HepG2 (cell line): ENCODE results near the gene CDH13. TPM values are rescaled to one million over a fixed set of nuclear protein-coding genes. Genes with fewer than 3 reads are reported as not detected.

ENCODE experiments used
- ATAC-seq: fragments of 200-7000 bp; cut with Tn5 transposase; 3 replicates; pipeline ENCODE4 v1.9.1; 2020; ENCODE audit warnings: mild to moderate bottlenecking, moderate library complexity
- BruUV-seq: library from RNA; stranded (reverse); fragments of 400-500 nt; replicated peaks from 2 replicates; lab custom pipeline; 2021; lab: Mats Ljungman, UMichigan
- CTCF ChIA-PET: fragments of 300-600 bp; formaldehyde crosslinking; extraction: SDS; loops from one replicate; lab custom pipeline; 2021; ENCODE audit warnings: low total read pairs, inconsistent platforms, low intra/inter-chr PET ratio; lab: Yijun Ruan, JAX
- POLR2A ChIA-PET: fragments of 350-600 bp; sonication (Branson Sonifier 250); formaldehyde crosslinking; loops from one replicate; lab custom pipeline; 2020; ENCODE audit warnings: antibody characterized with exemption, inconsistent platforms; lab: Yijun Ruan, JAX
- DNase-seq: peaks from one replicate; pipeline ENCODE4 v3.0.0-alpha.2; 2015; ENCODE audit warnings: low spot score
- FAIRE-seq: peaks from 3 replicates; lab custom pipeline; 2011; peaks lifted over from hg19 to GRCh38; lab: Jason Lieb, UNC
- H2AFZ ChIP-seq: one replicate; pipeline ENCODE4 v1.6.1; 2011; ENCODE audit warnings: low read length, inconsistent platforms
- H3K27ac ChIP-seq: fragments of 300-600 bp; 3 replicates; pipeline ENCODE4 v1.8.0; 2011; ENCODE audit warnings: mixed run types, mild to moderate bottlenecking, mixed read lengths, low read length, inconsistent platforms; ENCODE audit not compliant: insufficient read depth; ENCODE audit errors: extremely low read length
- H3K27me3 ChIP-seq, 2 experiments: fragments of 200-600 bp in 1 of 2; 2 replicates in 1 of 2; 3 replicates in 1 of 2; pipeline versions ENCODE4 v1.6.0 to v1.8.0; 2011; ENCODE audit warnings: low read length in 2 of 2, mild to moderate bottlenecking in 2 of 2, moderate library complexity in 2 of 2, inconsistent platforms in 1 of 2; ENCODE audit not compliant: insufficient read depth in 2 of 2, control insufficient read depth in 1 of 2
- H3K36me3 ChIP-seq, 2 experiments: fragments of 200-600 bp in 1 of 2; replicated peaks in 1 of 2; 2 replicates in 1 of 2; 3 replicates in 1 of 2; pipeline versions ENCODE4 v1.5.1 to v1.8.0; 2011; ENCODE audit warnings: low read length in 2 of 2, inconsistent platforms in 1 of 2; ENCODE audit not compliant: insufficient read depth in 2 of 2, control insufficient read depth in 1 of 2
- H3K4me1 ChIP-seq: 2 replicates; pipeline ENCODE4 v1.5.1; 2012; ENCODE audit warnings: low read length, inconsistent platforms; ENCODE audit not compliant: insufficient read depth
- H3K4me2 ChIP-seq: 2 replicates; pipeline ENCODE4 v1.6.0; 2011; ENCODE audit warnings: low read depth, low read length, inconsistent platforms
- H3K4me3 ChIP-seq, 3 experiments: fragments of 200-600 bp in 1 of 3; sonication (generic), shearing (Covaris generic) in 1 of 3; replicated peaks in 1 of 3; 2 replicates each; pipeline ENCODE4 v1.5.1; 2011 to 2016; ENCODE audit warnings: low read length in 3 of 3, inconsistent platforms in 2 of 3, low read depth in 2 of 3, mild to moderate bottlenecking in 2 of 3, control low read depth in 1 of 3, mixed read lengths in 1 of 3; ENCODE audit not compliant: insufficient read depth in 1 of 3
- H3K79me2 ChIP-seq: one replicate; pipeline ENCODE4 v1.6.1; 2011; ENCODE audit warnings: low read length, inconsistent platforms; ENCODE audit not compliant: insufficient read depth
- H3K9ac ChIP-seq: 2 replicates; pipeline ENCODE4 v1.6.0; 2011; ENCODE audit warnings: mild to moderate bottlenecking, low read depth, low read length, inconsistent platforms; ENCODE audit not compliant: insufficient read depth
- H3K9me3 ChIP-seq: 2 replicates; pipeline ENCODE4 v1.5.1; 2012; ENCODE audit warnings: mild to moderate bottlenecking, low read length
- H4K20me1 ChIP-seq: 2 replicates; pipeline ENCODE4 v1.6.0; 2011; ENCODE audit warnings: inconsistent platforms, mild to moderate bottlenecking, low read length, moderate library complexity; ENCODE audit not compliant: insufficient read depth
- DMAP1 ChIP-seq: IDR thresholded peaks from 2 replicates; pipeline ENCODE4 v1.6.1; 2016
- HDAC2 ChIP-seq: sonication (generic); formaldehyde crosslinking; IDR thresholded peaks from 2 replicates; pipeline ENCODE4 v1.4.0; 2020; ENCODE audit warnings: missing genetic modification reagents
- KAT8 ChIP-seq: IDR thresholded peaks from 2 replicates; pipeline ENCODE4 v1.6.1; 2016; ENCODE audit warnings: missing genetic modification reagents, missing compliant biosample characterization
- KDM6A ChIP-seq: IDR thresholded peaks from 2 replicates; pipeline ENCODE4 v1.6.1; 2016; ENCODE audit warnings: low read depth
- PCBP1 ChIP-seq: fragments of 200-400 bp; formaldehyde crosslinking; IDR thresholded peaks from 2 replicates; pipeline ENCODE4 v1.6.1; 2017; ENCODE audit warnings: mild to moderate bottlenecking, low read depth, low read length, borderline replicate concordance
- PCBP2 ChIP-seq: fragments of 200-400 bp; formaldehyde crosslinking; optimal IDR thresholded peaks from 2 replicates; pipeline ENCODE3; 2018; ENCODE audit warnings: low read length, low read depth; ENCODE audit not compliant: poor library complexity, severe bottlenecking
- XRCC5 ChIP-seq: fragments of 200-400 bp; formaldehyde crosslinking; optimal IDR thresholded peaks from 2 replicates; pipeline ENCODE3; 2017; ENCODE audit warnings: mild to moderate bottlenecking, low read length
- ZMYM3 ChIP-seq: sonication (generic); formaldehyde crosslinking; IDR thresholded peaks from 2 replicates; pipeline ENCODE4 v1.5.1; 2020; ENCODE audit warnings: mild to moderate bottlenecking, missing genetic modification reagents
- ZNF451 ChIP-seq: sonication (generic); formaldehyde crosslinking; IDR thresholded peaks from 2 replicates; pipeline ENCODE4 v1.5.0; 2020; ENCODE audit warnings: mild to moderate bottlenecking, missing genetic modification reagents
- WGBS: methylation state at CpG from one replicate; pipeline ENCODE4 v1.1.6; 2017; ENCODE audit warnings: low lambda C conversion rate; 5-methylcytosine and 5-hydroxymethylcytosine counted together
- in situ Hi-C: cut with HindIII; loops from 2 replicates; pipeline ENCODE4 v1.10.0; 2017; ENCODE audit warnings: low pct_unique_long_range_greater_than_20kb; ENCODE audit not compliant: extremely low pct_ligation_motif_present
- intact Hi-C: fragments of 100-400 bp; cut with micrococcal nuclease; formaldehyde crosslinking; loops from one replicate; pipeline ENCODE4 v1.10.0; 2022; ENCODE audit not compliant: unreplicated experiment
- polyA plus RNA-seq, 8 experiments: library from polyadenylated mRNA; depleted of rRNA in 3 of 8; stranded (reverse) in 7 of 8; unstranded in 1 of 8; fragments of >200 nt; fragmentation: Illumina TruSeq in 4 of 8; extraction: Trizol in 4 of 8; gene quantifications; 2 replicates each; pipeline versions ENCODE4 v1.2.1 to v1.2.3, GENCODE V29; 2011 to 2016; ENCODE audit warnings: low read depth in 4 of 8, missing spikeins in 1 of 8, mixed read lengths in 1 of 8; ENCODE audit not compliant: insufficient read depth in 1 of 8
- total RNA-seq, 5 experiments: library from RNA; depleted of rRNA; stranded (reverse); fragments of >200 nt; fragmentation: Illumina TruSeq; extraction: Trizol; gene quantifications; 2 replicates each; pipeline ENCODE4 v1.2.3, GENCODE V29; 2016; ENCODE audit warnings: low read depth in 1 of 5
- TF ChIP-seq, protein P1 (sequence below): sonication (generic); formaldehyde crosslinking; IDR thresholded peaks from 2 replicates; pipeline ENCODE4 v1.4.0; 2020; ENCODE audit warnings: missing genetic modification reagents, borderline replicate concordance
- TF ChIP-seq, protein P2 (sequence below): sonication (generic); formaldehyde crosslinking; IDR thresholded peaks from 2 replicates; pipeline ENCODE4 v1.4.0; 2020; ENCODE audit warnings: mild to moderate bottlenecking, low read depth, missing genetic modification reagents
- TF ChIP-seq, protein P3 (sequence below), 2 experiments: sonication (generic) in 1 of 2; formaldehyde crosslinking in 1 of 2; IDR thresholded peaks; 2 replicates each; pipeline versions ENCODE4 v1.4.0 to v1.6.1; 2018 to 2020; ENCODE audit warnings: missing genetic modification reagents in 2 of 2, borderline replicate concordance in 1 of 2, low read depth in 1 of 2, mild to moderate bottlenecking in 1 of 2, missing biosample characterization in 1 of 2
- TF ChIP-seq, protein P4 (sequence below): sonication (generic); formaldehyde crosslinking; IDR thresholded peaks from 2 replicates; pipeline ENCODE4 v1.8.0; 2022; ENCODE audit warnings: mild to moderate bottlenecking, missing genetic modification reagents, moderate library complexity

The CDH13 gene
- total and polyA plus RNA-seq, 2 of the 13 experiments (the other 11 are each of a cell fraction or from before 2014, with no cell fraction given): not detected

DNA sequence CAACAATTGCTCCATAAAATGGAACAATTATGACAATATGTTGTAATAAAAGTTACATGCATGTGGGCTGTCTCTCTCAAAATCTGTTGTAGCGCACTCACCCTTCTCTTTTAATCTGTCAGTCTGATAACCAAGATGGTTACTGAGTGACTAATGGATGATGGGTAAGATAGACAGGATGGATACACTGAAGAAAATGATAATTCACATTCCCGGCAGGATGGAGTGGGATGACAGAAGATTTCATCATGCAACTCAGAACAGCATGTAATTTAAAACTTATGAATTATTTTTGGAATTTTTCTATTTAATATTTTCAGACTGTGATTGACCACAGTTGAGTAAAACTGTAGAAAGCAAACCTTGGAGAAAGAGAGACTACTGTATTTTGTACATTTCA, 30.5 kb downstream of the CDH13 start (continued):
- no peak for TF ChIP-seq PCBP2

DNA sequence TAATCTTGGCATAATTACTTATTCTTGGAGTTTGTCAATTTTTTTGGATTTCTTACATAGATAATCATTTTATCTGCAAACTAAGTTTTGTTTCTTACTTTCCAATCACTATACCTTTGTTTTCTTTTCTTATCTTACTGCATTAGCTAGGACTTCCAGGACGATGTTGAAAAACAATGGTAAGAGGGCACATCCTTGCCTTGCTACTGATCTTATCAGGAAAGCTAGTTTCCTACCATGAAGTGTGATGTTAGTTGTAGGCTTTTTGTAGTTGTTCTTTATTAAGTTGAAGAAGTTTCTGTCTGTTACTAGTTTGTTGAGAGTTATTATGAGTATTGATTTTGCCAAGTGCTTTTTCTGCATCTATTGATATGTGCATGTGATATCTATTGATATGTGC, 31.0 kb downstream of the CDH13 start:
- Histone ChIP-seq H3K4me2 (no peak overlapping the region), H3K27ac (no peak overlapping the region), H3K9ac (no peak overlapping the region), H3K27me3 (no peaks in the 10 kb centered on the region; a peak in 1 of 5 replicates), H3K9me3 (no peaks in the 10 kb centered on the region), H3K4me1 (peaks cover 12% of the 10 kb centered on the region), H4K20me1 (no peaks in the 10 kb centered on the region), H3K79me2 (no peaks in the 10 kb centered on the region), H2AFZ (no peak overlapping the region), H3K36me3 (no peaks in the 10 kb centered on the region), H3K4me3 (no peak overlapping the region)
- FAIRE-seq: no peak
- in situ Hi-C loops (no loop called here), intact Hi-C loops (no loop called here)
- CTCF ChIA-PET: no interaction called here
- 2% methylated on average over 1 of the region's 1 CpG for WGBS
- ATAC-seq: no peak
- DNase-seq: no peak
- BruUV-seq: no TSS peak
- TF ChIP-seq, protein P1, sequence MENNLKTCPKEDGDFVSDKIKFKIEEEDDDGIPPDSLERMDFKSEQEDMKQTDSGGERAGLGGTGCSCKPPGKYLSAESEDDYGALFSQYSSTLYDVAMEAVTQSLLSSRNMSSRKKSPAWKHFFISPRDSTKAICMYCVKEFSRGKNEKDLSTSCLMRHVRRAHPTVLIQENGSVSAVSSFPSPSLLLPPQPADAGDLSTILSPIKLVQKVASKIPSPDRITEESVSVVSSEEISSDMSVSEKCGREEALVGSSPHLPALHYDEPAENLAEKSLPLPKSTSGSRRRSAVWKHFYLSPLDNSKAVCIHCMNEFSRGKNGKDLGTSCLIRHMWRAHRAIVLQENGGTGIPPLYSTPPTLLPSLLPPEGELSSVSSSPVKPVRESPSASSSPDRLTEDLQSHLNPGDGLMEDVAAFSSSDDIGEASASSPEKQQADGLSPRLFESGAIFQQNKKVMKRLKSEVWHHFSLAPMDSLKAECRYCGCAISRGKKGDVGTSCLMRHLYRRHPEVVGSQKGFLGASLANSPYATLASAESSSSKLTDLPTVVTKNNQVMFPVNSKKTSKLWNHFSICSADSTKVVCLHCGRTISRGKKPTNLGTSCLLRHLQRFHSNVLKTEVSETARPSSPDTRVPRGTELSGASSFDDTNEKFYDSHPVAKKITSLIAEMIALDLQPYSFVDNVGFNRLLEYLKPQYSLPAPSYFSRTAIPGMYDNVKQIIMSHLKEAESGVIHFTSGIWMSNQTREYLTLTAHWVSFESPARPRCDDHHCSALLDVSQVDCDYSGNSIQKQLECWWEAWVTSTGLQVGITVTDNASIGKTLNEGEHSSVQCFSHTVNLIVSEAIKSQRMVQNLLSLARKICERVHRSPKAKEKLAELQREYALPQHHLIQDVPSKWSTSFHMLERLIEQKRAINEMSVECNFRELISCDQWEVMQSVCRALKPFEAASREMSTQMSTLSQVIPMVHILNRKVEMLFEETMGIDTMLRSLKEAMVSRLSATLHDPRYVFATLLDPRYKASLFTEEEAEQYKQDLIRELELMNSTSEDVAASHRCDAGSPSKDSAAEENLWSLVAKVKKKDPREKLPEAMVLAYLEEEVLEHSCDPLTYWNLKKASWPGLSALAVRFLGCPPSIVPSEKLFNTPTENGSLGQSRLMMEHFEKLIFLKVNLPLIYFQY: no peak
- TF ChIP-seq ZMYM3 (CRISPR knock-in tag): no peak
- no peak for TF ChIP-seq KDM6A (CRISPR knock-in tag)
- no peak for TF ChIP-seq PCBP1
- TF ChIP-seq ZNF451: no peak
- no peak for TF ChIP-seq HDAC2
- TF ChIP-seq, protein P2, sequence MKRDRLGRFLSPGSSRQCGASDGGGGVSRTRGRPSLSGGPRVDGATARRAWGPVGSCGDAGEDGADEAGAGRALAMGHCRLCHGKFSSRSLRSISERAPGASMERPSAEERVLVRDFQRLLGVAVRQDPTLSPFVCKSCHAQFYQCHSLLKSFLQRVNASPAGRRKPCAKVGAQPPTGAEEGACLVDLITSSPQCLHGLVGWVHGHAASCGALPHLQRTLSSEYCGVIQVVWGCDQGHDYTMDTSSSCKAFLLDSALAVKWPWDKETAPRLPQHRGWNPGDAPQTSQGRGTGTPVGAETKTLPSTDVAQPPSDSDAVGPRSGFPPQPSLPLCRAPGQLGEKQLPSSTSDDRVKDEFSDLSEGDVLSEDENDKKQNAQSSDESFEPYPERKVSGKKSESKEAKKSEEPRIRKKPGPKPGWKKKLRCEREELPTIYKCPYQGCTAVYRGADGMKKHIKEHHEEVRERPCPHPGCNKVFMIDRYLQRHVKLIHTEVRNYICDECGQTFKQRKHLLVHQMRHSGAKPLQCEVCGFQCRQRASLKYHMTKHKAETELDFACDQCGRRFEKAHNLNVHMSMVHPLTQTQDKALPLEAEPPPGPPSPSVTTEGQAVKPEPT (CRISPR knock-in tag): no peak
- TF ChIP-seq, protein P3, sequence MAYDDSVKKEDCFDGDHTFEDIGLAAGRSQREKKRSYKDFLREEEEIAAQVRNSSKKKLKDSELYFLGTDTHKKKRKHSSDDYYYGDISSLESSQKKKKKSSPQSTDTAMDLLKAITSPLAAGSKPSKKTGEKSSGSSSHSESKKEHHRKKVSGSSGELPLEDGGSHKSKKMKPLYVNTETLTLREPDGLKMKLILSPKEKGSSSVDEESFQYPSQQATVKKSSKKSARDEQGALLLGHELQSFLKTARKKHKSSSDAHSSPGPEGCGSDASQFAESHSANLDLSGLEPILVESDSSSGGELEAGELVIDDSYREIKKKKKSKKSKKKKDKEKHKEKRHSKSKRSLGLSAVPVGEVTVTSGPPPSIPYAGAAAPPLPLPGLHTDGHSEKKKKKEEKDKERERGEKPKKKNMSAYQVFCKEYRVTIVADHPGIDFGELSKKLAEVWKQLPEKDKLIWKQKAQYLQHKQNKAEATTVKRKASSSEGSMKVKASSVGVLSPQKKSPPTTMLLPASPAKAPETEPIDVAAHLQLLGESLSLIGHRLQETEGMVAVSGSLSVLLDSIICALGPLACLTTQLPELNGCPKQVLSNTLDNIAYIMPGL (CRISPR knock-in tag; IDR thresholded peaks at IDR 0.05; ENCODE audit: borderline replicate concordance in 1 of 2, low read depth in 1 of 2): no peak
- no peak for TF ChIP-seq XRCC5
- TF ChIP-seq, protein P4, sequence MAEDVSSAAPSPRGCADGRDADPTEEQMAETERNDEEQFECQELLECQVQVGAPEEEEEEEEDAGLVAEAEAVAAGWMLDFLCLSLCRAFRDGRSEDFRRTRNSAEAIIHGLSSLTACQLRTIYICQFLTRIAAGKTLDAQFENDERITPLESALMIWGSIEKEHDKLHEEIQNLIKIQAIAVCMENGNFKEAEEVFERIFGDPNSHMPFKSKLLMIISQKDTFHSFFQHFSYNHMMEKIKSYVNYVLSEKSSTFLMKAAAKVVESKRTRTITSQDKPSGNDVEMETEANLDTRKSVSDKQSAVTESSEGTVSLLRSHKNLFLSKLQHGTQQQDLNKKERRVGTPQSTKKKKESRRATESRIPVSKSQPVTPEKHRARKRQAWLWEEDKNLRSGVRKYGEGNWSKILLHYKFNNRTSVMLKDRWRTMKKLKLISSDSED (CRISPR knock-in tag): no peak
- TF ChIP-seq KAT8 (CRISPR knock-in tag): no peak
- no peak for TF ChIP-seq DMAP1 (CRISPR knock-in tag)
- POLR2A ChIA-PET: no interaction called here
